Transverse colon (tissue), 3 donors: ENCODE data around the gene PFKFB1.

Experiments used
- CTCF ChIP-seq, 5 experiments: fragments of 200-600 bp in 3 of 5; fragments of 450-650 bp in 2 of 5; sonication (generic) in 3 of 5; IDR thresholded peaks; 1 replicate in 2 of 5; 2 replicates in 3 of 5; pipeline ENCODE4 v1.5.1; 2016 to 2017; ENCODE audit warnings: antibody characterized with exemption in 5 of 5, inconsistent platforms in 3 of 5, mild to moderate bottlenecking in 2 of 5, moderate library complexity in 1 of 5
- EP300 ChIP-seq: sonication (generic); formaldehyde crosslinking; IDR thresholded peaks from one replicate; pipeline ENCODE4 v1.6.1; 2017; ENCODE audit warnings: antibody characterized with exemption, low read depth
- POLR2A ChIP-seq: fragments of 450-650 bp; IDR thresholded peaks from one replicate; pipeline ENCODE4 v1.6.1; 2016; ENCODE audit warnings: antibody characterized with exemption, mild to moderate bottlenecking, moderate library complexity

GRCh38 chrX:54999717-55000598 is 6.0 kb upstream of the PFKFB1 start, which contains the start of gene APEX2:
- TF ChIP-seq EP300 (no peak), CTCF (IDR thresholded peaks at IDR 0.05) (no peak), POLR2A (peak; percentile 85)
